ENCODE measurements around the gene SUPT5H. TPM values are rescaled to one million over a fixed set of nuclear protein-coding genes. Genes with fewer than 3 reads are reported as not detected.

SUPT5H gene
- total and polyA plus RNA-seq, 2 of the 8 experiments (the other 6 are each of a cell fraction or from before 2014, with no cell fraction given) = 77.8 to 111 TPM

DNA sequence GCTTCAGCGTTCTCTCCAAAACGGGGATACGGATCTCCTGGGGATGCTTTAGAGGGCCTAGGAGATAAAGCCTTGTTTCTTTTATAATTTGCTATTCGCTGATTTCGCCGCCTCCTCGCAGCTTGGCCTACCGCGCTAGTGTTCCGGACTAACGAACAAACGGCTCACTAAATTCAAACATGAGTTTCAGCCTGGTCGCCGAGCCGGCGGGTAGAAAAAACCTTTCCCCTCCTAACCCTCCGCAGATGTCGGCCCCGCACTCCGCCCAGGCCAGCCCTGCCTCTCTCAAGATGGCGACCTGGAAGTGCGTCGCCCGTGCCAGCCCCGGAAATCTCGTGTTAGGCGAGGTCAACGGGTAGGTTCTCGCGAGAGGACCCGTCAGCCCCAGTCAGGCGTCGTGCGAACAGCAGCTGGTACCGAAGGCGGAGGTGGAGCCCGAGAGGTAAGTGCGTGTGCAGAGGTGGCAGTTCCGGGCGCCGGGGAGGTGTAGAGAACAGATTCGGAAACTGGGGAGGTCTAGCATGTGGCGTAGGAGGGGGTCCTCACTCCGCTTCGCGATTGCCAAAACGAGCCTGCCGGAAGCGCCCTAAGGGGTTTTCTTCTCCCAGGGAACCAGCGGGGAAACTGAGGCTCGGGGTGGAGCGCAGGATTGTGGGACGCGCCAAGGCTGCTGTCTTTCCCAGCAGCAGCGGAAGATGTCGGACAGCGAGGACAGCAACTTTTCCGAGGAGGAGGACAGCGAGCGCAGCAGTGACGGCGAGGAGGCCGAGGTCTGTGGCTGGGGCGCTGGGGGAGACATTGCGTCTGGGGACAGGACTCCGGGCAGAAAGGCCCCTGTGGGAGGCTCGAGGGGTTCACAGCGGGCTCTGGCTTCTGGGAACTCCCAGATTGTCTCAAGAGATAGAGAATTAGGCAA is at the start of gene SUPT5H (continued):
- no peak for TF ChIP-seq SIRT6 (IDR thresholded peaks at IDR 0.05; ENCODE audit: low read length)
- TF ChIP-seq POLR2A (IDR thresholded peaks at IDR 0.05; ENCODE audit: control extremely low read depth in 1 of 2, low read depth in 2 of 2, low read length in 2 of 2) = peak; percentile 87 to 89
- TF ChIP-seq GABPA (IDR thresholded peaks at IDR 0.05; ENCODE audit: borderline replicate concordance, insufficient read depth, low read length) = no peak
- TF ChIP-seq RAD21 (IDR thresholded peaks at IDR 0.05 in 1 of 2, conservative IDR thresholded peaks at IDR 0.05 in 1 of 2; ENCODE audit: low read depth in 2 of 2, low read length in 2 of 2) = no peak
- TF ChIP-seq CREB1 (IDR thresholded peaks at IDR 0.05) = peak; percentile 85
- TF ChIP-seq TAF7 (optimal IDR thresholded peaks at IDR 0.05; ENCODE audit: borderline replicate concordance, low read depth, low read length) = peak; percentile 45
- TF ChIP-seq HDAC2 (IDR thresholded peaks at IDR 0.05; ENCODE audit: borderline replicate concordance in 1 of 2, low read depth in 2 of 2, low read length in 2 of 2) = no peak; a peak in 1 of 4 replicates
- peak; percentile 72 for TF ChIP-seq PHF8 (conservative IDR thresholded peaks at IDR 0.05; ENCODE audit: low read depth, low read length)
- TF ChIP-seq SP1 (IDR thresholded peaks at IDR 0.05; ENCODE audit: low read depth, low read length) = no peak
- no peak for TF ChIP-seq HDAC6 (IDR thresholded peaks at IDR 0.05; ENCODE audit: low read depth, low read length)
- TF ChIP-seq TEAD4 (IDR thresholded peaks at IDR 0.05; ENCODE audit: low read depth, low read length) = no peak
- no peak for TF ChIP-seq BACH1 (IDR thresholded peaks at IDR 0.05; ENCODE audit: low read length)
- TF ChIP-seq RXRA (IDR thresholded peaks at IDR 0.05; ENCODE audit: insufficient read depth, low read depth, low read length) = no peak
- TF ChIP-seq, protein P1, sequence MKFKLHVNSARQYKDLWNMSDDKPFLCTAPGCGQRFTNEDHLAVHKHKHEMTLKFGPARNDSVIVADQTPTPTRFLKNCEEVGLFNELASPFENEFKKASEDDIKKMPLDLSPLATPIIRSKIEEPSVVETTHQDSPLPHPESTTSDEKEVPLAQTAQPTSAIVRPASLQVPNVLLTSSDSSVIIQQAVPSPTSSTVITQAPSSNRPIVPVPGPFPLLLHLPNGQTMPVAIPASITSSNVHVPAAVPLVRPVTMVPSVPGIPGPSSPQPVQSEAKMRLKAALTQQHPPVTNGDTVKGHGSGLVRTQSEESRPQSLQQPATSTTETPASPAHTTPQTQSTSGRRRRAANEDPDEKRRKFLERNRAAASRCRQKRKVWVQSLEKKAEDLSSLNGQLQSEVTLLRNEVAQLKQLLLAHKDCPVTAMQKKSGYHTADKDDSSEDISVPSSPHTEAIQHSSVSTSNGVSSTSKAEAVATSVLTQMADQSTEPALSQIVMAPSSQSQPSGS (IDR thresholded peaks at IDR 0.05; ENCODE audit: low read length) = no peak; the same call in 1 of the 2 replicates
- TF ChIP-seq CEBPB (IDR thresholded peaks at IDR 0.05; ENCODE audit: low read depth, low read length) = no peak
- no peak for TF ChIP-seq NANOG (IDR thresholded peaks at IDR 0.05; ENCODE audit: insufficient read depth, low read depth, low read length, poor library complexity, severe bottlenecking)
- no peak; the same call in 1 of the 2 replicates for TF ChIP-seq RBBP5 (IDR thresholded peaks at IDR 0.05; ENCODE audit: borderline replicate concordance, low read depth, low read length)
- TF ChIP-seq, protein P2, sequence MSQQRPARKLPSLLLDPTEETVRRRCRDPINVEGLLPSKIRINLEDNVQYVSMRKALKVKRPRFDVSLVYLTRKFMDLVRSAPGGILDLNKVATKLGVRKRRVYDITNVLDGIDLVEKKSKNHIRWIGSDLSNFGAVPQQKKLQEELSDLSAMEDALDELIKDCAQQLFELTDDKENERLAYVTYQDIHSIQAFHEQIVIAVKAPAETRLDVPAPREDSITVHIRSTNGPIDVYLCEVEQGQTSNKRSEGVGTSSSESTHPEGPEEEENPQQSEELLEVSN (IDR thresholded peaks at IDR 0.05) = peak; percentile 85
- TF ChIP-seq EGR1 (IDR thresholded peaks at IDR 0.05; ENCODE audit: borderline replicate concordance, low read depth, low read length) = no peak
- TF ChIP-seq, protein P3, sequence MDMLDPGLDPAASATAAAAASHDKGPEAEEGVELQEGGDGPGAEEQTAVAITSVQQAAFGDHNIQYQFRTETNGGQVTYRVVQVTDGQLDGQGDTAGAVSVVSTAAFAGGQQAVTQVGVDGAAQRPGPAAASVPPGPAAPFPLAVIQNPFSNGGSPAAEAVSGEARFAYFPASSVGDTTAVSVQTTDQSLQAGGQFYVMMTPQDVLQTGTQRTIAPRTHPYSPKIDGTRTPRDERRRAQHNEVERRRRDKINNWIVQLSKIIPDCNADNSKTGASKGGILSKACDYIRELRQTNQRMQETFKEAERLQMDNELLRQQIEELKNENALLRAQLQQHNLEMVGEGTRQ (IDR thresholded peaks at IDR 0.05; ENCODE audit: low read length) = no peak

Data from H1 (cell line).